Ishikawa (cell line): ENCODE measurements around the gene SDK2.

Experiments used
- CEBPB ChIP-seq: IDR thresholded peaks from 2 replicates; pipeline ENCODE4 v1.6.1; 2012
- EP300 ChIP-seq: IDR thresholded peaks from 2 replicates; pipeline ENCODE4 v1.6.1; 2012; ENCODE audit warnings: borderline replicate concordance
- NFIC ChIP-seq: IDR thresholded peaks from 2 replicates; pipeline ENCODE4 v1.6.1; 2012
- RAD21 ChIP-seq: IDR thresholded peaks from 2 replicates; pipeline ENCODE4 v1.6.1; 2012; ENCODE audit warnings: low read depth
- REST ChIP-seq: IDR thresholded peaks from 2 replicates; pipeline ENCODE4 v1.6.1; 2012; ENCODE audit warnings: low read depth, mild to moderate bottlenecking
- TAF1 ChIP-seq: IDR thresholded peaks from 2 replicates; pipeline ENCODE4 v1.6.1; 2012; ENCODE audit warnings: low read depth, mild to moderate bottlenecking

GRCh38 chr17:73297934-73298861 is 346.0 kb downstream of the SDK2 start:
- TF ChIP-seq EP300 (no peak), TAF1 (no peak), REST (no peak), NFIC (no peak), CEBPB (no peak), RAD21 (no peak)
